Activated T-helper 1 cell treated with anti-CD3 and anti-CD28 coated beads, Interleukin-12 subunit alpha, Interleukin-12 subunit beta, Interleukin-2, Interleukin-4 antibody, amounts not matched to agents 30 ng/mL and 10 ng/mL and 1 ng/mL, durations not matched to agents 14 hours and 24 hours and 36 hours (primary cell): ENCODE measurements around the gene ST3GAL5. TPM values are rescaled to one million over a fixed set of nuclear protein-coding genes. Genes with fewer than 3 reads are reported as not detected.
"Not testable (repeated sequence)": the region's sequence is repeated elsewhere in the genome, so short reads cannot be mapped to it uniquely, and the experiment has no call there.

Experiments used
- DNase-seq: peaks from one replicate; pipeline ENCODE4 v3.0.0; 2021; ENCODE audit warnings: low spot score
- H3K27ac Mint-ChIP-seq: one replicate; pipeline ENCODE4 v1.8.0; 2021; ENCODE audit warnings: mild to moderate bottlenecking, mixed read lengths
- H3K27me3 Mint-ChIP-seq: one replicate; pipeline ENCODE4 v1.8.0; 2022; ENCODE audit warnings: mild to moderate bottlenecking, moderate library complexity, mixed read lengths; ENCODE audit not compliant: insufficient read depth
- H3K36me3 Mint-ChIP-seq: one replicate; pipeline ENCODE4 v1.8.0; 2021; ENCODE audit warnings: low read depth, mixed read lengths
- H3K4me1 Mint-ChIP-seq: one replicate; pipeline ENCODE4 v1.8.0; 2021; ENCODE audit warnings: low read depth, mixed read lengths
- H3K4me3 Mint-ChIP-seq: one replicate; pipeline ENCODE4 v1.8.0; 2021; ENCODE audit warnings: mild to moderate bottlenecking, moderate library complexity, mixed read lengths
- H3K9me3 Mint-ChIP-seq: one replicate; pipeline ENCODE4 v1.8.0; 2021; ENCODE audit warnings: mixed read lengths
- intact Hi-C: fragments of 100-400 bp; cut with micrococcal nuclease; formaldehyde crosslinking; loops from one replicate; pipeline ENCODE4 v1.15.1; 2024
- total RNA-seq: library from RNA; stranded (reverse); gene quantifications from 2 replicates; pipeline ENCODE4 v1.2.3, GENCODE V29; 2022

Gene ST3GAL5
- total RNA-seq, 1 donor from 2014 or later = 18.9 TPM

DNA sequence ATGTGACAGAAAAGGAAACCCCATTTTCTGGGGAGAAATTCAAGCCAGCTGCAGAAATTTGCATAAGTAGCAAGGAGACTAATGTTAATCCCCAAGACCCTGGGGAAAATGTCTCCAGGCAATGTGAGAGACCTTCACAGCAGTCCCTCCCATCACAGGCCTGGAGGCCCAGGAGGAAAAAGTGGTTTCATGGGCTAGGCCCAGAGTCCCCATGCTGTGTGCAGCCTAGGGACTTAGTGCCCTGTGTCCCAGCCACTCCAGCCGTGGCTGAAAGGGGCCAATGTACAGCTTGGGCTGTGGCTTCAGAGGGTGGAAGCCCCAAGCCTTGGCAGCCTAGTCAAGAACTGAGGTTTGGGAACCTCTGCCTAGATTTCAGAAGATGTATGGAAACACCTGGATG is 7.0 kb downstream of the ST3GAL5 start:
- H3K4me1 Mint-ChIP-seq = peaks cover 70% of the 10 kb centered on the region
- intact Hi-C loops = loop anchor here (10.0 kb wide), 1 partner anchor 313 kb away; the partner anchor contains the start of genes IMMT and MRPL35
- H3K9me3 Mint-ChIP-seq = peaks cover 21% of the 10 kb centered on the region

GRCh38 chr2:85880716-85881328 is 8.0 kb downstream of the ST3GAL5 start:
- Mint-ChIP-seq H3K36me3 (peaks cover 48% of the 10 kb centered on the region), H3K4me1 (peaks cover 62% of the 10 kb centered on the region), H3K9me3 (peaks cover 21% of the 10 kb centered on the region)
- not testable (repeated sequence) for H3K27me3 Mint-ChIP-seq, H3K4me3 Mint-ChIP-seq, DNase-seq, H3K27ac Mint-ChIP-seq
- intact Hi-C loops = loop anchor here (10.0 kb wide), 1 partner anchor 314 kb away; the partner anchor contains the start of genes IMMT and MRPL35

More for the DNA sequence above, 7.0 kb downstream of the ST3GAL5 start:
- not testable (repeated sequence) for DNase-seq, H3K27ac Mint-ChIP-seq, H3K27me3 Mint-ChIP-seq, H3K4me3 Mint-ChIP-seq
- H3K36me3 Mint-ChIP-seq = peaks cover 52% of the 10 kb centered on the region

DNA sequence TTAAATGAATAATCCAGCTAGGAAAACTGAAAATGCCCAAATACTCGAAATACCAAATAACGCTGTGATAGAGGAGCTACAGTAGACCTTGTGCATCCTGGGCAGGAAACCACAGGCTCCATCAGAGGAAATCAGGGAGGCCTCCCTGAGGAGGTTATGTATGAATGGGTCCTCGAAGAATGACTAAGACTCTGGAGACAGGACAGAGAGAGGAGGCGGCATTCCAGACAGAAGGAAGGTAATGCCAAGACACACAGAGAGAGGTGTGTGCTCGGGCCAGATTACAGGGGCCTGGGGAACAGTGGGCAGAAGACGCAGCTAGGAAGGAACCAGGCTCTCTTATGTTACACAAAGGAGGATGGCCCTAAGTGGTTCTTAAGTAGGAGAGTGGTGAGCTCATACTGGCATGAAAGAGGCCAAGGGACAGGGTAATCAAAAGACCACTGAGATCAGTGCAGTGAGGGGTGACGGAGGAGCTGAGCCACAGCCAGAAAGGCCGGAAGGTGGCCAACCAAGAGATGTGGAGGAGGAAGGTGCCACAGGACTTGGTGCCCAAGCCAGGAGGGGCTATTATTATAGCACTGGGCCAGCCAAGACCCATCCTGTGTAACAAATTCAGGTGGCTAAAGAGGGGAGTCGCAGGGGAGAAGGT is 9.9 kb downstream of the ST3GAL5 start:
- no peak overlapping the region for H3K27ac Mint-ChIP-seq
- peaks cover 2% of the 10 kb centered on the region for H3K27me3 Mint-ChIP-seq
- no peak for DNase-seq
- intact Hi-C loops = no loop called here
- peaks cover 47% of the 10 kb centered on the region for H3K4me1 Mint-ChIP-seq
- no peak overlapping the region for H3K4me3 Mint-ChIP-seq
- H3K36me3 Mint-ChIP-seq = peaks cover 39% of the 10 kb centered on the region
- H3K9me3 Mint-ChIP-seq = peaks cover 21% of the 10 kb centered on the region

DNA sequence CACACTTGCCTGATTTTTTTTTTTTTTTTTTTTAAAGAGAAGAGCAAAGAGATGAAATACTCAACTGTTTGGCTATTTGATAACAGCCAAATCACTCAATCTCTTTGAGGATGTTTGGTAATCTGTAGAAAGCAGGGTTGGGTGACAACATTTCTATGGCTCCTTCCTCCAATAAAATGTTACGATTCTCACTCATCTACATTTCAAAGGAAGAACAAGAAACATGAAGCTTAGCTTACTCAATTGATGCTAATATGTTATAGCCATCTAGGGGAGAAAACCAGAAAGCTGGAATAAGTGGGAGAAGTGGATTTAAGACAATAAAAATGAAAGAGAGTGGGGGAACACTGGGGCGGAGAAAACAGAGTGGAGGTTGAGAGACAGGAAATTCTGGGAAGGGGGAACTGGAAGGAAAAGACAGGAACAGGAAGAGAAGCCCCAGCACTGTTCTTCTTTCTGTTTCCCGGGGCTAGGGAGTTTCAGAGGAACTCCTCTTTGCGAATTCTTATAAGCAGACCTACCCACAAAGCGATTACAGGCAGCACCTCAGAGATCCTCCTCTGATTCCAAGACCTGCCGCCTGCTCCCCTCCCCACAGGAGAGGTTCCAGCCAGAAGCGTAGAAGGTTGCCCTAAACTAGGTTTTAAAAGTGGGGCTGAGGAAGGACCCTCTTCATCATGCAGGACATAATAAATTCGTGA is 13.3 kb downstream of the ST3GAL5 start:
- Mint-ChIP-seq H3K36me3 (peaks cover 23% of the 10 kb centered on the region), H3K27ac (no peak overlapping the region), H3K27me3 (peaks cover 4% of the 10 kb centered on the region), H3K9me3 (no peaks in the 10 kb centered on the region), H3K4me1 (peaks cover 55% of the 10 kb centered on the region), H3K4me3 (no peak overlapping the region)
- intact Hi-C loops = no loop called here
- DNase-seq = no peak

GRCh38 chr2:85873679-85874078 is 15.1 kb downstream of the ST3GAL5 start:
- DNase-seq = no peak
- H3K4me1 Mint-ChIP-seq = peaks cover 39% of the 10 kb centered on the region
- peaks cover 4% of the 10 kb centered on the region for H3K27me3 Mint-ChIP-seq
- H3K4me3 Mint-ChIP-seq = no peak overlapping the region
- intact Hi-C loops = no loop called here
- H3K27ac Mint-ChIP-seq = no peak overlapping the region
- H3K36me3 Mint-ChIP-seq = peaks cover 18% of the 10 kb centered on the region
- H3K9me3 Mint-ChIP-seq = no peaks in the 10 kb centered on the region

- Mint-ChIP-seq H3K27ac (no peak overlapping the region), H3K4me3 (no peak overlapping the region), H3K4me1 (peaks cover 29% of the 10 kb centered on the region), H3K36me3 (peaks cover 23% of the 10 kb centered on the region), H3K9me3 (no peaks in the 10 kb centered on the region), H3K27me3 (peaks cover 4% of the 10 kb centered on the region)
- no peak for DNase-seq
- intact Hi-C loops = no loop called here
Measured at GRCh38 chr2:85872536-85873161, 16.1 kb downstream of the ST3GAL5 start.

- Mint-ChIP-seq H3K4me3 (no peak overlapping the region), H3K4me1 (peaks cover 27% of the 10 kb centered on the region), H3K27me3 (peaks cover 4% of the 10 kb centered on the region), H3K9me3 (no peaks in the 10 kb centered on the region), H3K27ac (no peak overlapping the region), H3K36me3 (peaks cover 28% of the 10 kb centered on the region)
- intact Hi-C loops = no loop called here
- no peak for DNase-seq
Measured at GRCh38 chr2:85871494-85872164, 17.2 kb downstream of the ST3GAL5 start.

DNA sequence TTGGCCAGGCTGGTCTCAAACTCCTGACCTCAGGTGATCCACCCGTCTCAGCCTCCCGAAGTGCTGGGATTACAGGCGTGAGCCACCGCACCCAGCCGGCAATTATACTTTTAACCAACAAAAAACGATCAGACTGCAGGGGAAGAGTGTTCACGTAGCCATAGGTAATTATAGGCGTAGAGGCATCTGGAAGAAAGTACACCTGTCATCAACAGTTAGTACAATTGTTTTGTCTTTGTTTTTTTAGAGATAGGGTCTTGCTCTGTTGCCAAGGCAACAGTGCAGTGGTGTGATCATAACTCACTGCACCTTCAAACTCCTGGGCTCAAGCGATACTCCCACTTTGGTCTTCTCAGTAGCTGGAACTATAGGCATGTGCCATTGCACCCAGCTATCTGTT is 20.0 kb downstream of the ST3GAL5 start:
- Mint-ChIP-seq H3K27ac (no peak overlapping the region), H3K4me1 (peaks cover 47% of the 10 kb centered on the region), H3K4me3 (no peak overlapping the region), H3K36me3 (peaks cover 31% of the 10 kb centered on the region), H3K27me3 (peaks cover 1% of the 10 kb centered on the region), H3K9me3 (no peaks in the 10 kb centered on the region)
- intact Hi-C loops = no loop called here
- no peak for DNase-seq

DNA sequence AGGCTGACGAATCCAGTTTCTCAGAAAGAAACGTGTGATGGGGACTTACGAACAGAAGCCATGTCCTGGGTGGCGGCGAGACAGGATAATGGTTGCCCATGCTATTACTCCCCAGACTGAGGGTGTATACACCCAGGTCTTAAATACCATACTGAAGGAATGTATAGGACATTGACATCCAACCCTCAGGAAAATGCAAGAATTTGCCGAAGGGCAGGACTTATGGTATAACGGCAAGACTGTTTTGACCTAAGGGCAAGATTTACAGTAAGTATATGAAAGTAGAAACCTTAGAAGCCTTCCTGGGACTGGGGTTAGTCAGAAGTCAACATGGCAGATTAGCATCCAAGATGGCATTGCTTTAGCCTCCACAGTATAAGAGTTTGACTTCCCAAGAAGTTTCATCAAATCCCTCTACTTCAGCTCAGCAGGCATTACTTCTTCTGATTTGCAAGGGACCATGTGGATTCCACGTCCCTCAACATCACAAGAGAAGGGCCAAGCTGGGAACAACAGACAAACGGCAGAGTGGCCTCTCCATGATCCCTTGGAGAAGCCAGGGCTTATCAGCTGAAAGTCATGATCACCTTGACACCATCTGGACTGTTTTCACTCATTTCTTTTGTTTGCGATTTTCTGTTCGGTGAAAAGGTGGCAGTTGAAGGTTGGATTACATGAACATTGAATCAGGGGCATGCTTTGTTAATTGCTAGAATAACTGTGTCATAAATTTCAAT is 21.1 kb downstream of the ST3GAL5 start:
- H3K36me3 Mint-ChIP-seq = peaks cover 36% of the 10 kb centered on the region
- no peak overlapping the region for H3K27ac Mint-ChIP-seq
- H3K27me3 Mint-ChIP-seq = peaks cover 1% of the 10 kb centered on the region
- H3K4me1 Mint-ChIP-seq = peaks cover 38% of the 10 kb centered on the region
- no peak for DNase-seq
- intact Hi-C loops = no loop called here
- H3K9me3 Mint-ChIP-seq = no peaks in the 10 kb centered on the region
- H3K4me3 Mint-ChIP-seq = no peak overlapping the region

- Mint-ChIP-seq H3K9me3 (no peaks in the 10 kb centered on the region), H3K36me3 (peaks cover 34% of the 10 kb centered on the region), H3K27me3 (no peaks in the 10 kb centered on the region), H3K4me1 (peaks cover 43% of the 10 kb centered on the region), H3K4me3 (no peak overlapping the region), H3K27ac (no peak overlapping the region)
- no peak for DNase-seq
- intact Hi-C loops = no loop called here
Measured at GRCh38 chr2:85867121-85867520, 21.7 kb downstream of the ST3GAL5 start.

DNA sequence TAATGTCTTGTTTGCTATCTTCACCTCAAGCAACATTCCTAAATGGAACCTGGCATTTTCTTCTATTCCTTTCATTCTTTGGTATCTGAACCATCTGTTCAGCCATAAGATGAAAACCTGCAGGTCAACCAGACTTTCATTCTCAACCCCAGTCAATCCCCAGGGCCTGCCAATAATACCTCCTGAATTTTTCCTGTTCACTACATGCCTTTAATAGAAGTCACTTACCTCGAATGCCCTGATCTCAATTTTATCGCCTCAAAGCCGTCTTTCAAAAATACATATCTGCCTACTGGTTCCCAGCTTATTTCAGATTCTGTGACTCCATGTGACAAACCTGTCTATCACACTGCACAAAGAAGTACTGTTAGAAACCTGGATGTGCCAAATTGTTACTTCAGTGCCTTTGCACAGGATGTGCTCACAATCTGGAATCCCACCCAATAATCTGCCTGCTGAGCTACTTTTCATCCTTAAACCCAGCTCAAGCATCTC is 22.6 kb downstream of the ST3GAL5 start:
- Mint-ChIP-seq H3K27me3 (no peaks in the 10 kb centered on the region), H3K36me3 (peaks cover 30% of the 10 kb centered on the region), H3K27ac (peak overlapping the region; percentile 35), H3K9me3 (no peaks in the 10 kb centered on the region), H3K4me1 (peaks cover 43% of the 10 kb centered on the region), H3K4me3 (no peak overlapping the region)
- no peak for DNase-seq
- intact Hi-C loops = no loop called here
